Activated CD4-positive, CD25-positive, alpha-beta regulatory T cell treated with anti-CD3 and anti-CD28 coated beads, Interleukin-2, amount 50 U/mL, for 24 hours (primary cell): ENCODE measurements around the gene UBQLNL.
A peak's percentile ranks its signal among the peaks of the same experiment; 100 is the strongest.

Experiments
- ATAC-seq, 2 donors: fragments of 150-1000 bp; cut with Tn5 transposase; one replicate each; pipeline ENCODE4 v1.10.0; 2021; ENCODE audit warnings: mild to moderate bottlenecking in 1 of 2, moderate library complexity in 1 of 2

The UBQLNL gene, protein sequence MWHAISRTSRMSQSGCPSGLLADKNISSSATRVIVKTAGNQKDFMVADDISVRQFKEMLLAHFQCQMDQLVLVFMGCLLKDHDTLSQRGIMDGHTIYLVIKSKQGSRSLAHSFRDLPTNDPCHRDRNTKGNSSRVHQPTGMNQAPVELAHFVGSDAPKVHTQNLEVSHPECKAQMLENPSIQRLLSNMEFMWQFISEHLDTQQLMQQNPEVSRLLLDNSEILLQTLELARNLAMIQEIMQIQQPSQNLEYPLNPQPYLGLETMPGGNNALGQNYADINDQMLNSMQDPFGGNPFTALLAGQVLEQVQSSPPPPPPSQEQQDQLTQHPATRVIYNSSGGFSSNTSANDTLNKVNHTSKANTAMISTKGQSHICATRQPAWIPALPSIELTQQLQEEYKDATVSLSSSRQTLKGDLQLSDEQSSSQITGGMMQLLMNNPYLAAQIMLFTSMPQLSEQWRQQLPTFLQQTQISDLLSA

DNA sequence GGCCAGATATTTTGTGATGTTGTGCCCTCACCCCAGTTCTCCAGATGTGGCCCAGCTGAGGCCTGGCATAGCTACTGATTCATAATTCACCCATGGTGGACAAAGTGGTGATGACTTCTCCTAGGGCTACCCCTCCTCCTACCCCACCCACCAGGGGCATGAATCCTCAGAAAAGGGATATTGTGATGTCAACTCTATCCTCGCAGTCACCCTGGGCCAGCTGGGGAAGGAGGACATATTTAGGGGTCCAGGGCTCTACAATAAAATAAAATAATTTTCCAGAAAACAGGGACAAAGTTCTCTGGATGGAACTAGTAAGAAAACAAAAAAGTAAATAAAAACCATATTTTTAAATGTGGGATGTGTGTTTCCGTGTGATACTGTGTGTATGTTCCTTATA, at the start of gene UBQLNL:
UBQLNL (minus strand) TSS at position 101 of the 400 bp plus-strand sequence. CDS start 258 bp downstream, outside the sequence.
- no peak for ATAC-seq

DNA sequence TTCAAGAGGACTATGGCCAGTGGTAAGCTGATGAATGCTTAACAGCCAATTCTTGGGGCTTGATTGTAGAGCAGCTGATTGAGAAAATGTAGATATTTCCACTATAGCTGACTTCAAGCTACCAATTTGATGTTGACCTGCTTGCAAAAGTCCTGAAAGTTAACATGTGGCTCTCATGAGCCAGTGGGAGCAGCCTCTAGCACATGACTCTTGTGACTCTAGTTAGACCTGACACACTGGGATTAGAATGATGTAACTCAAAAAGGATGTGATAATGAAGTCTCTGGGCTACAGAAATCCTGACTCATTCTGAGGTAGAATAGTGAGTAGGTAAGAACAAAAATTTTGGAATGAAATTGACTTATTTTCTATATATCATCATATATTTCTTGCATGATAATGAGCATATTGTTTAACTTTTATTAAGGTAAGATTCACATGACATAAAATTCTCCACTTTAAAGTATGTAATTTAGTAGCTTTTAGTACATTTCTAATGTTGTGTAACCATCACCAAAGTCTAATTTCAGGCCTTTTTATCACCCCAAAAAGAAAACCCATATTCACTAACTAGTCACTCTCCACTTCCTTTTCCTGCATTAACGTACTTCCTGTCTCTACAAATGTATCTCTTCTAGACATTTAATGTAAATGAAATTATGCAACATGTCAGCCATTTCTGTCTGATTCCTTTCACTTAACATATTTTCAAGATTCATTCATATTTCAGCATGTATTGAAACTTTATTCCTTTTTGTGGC, 47.9 kb upstream of the UBQLNL start:
- ATAC-seq = peak in 1 of 2 donors; percentile 27

DNA sequence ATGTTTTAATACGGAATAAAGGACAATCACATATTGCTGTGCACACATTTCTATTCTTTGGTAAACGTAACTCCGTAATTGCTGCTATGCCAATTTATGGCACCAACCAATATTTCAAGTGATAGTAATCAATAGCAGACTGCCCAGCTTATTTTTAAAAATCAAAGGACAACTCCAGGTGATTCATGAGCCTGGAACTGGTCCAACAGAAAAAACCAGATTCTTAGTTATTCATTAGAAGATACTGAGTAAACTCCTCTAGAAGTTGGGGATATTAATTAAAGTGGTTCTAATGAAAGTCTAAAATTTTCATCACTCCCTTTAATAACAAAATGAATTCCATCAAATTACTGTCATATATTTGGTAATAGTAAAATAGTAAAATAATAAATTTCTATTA, 41.3 kb upstream of the UBQLNL start:
- ATAC-seq = no peak

DNA sequence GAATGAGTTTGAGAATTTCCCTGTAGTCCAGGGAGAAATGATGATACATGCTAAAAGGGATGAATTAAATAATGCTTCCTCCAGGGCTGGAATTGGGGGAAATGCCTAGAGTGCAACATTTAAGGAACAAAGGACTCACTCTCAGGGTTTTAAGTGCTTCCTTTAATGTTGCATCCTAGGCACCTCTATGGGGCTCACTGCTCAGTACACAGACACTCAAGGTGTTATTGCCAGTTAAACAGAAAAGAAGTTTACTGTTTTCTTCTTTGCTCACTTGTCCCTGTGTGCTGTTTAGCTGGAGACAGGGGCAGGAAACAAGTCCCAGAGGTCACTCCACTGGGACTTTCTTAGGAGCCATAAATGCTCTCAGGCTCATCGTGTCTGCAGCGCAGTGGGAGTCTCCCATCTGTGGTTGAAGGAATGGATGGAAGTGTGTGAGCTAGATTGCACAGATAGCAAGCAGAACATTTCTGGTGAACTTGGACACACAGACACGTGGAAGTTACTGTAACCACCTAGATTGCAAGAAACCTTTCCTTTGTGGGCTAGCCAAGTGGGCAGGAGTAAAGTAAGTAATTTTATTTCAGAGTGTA, 40.2 kb upstream of the UBQLNL start:
- no peak for ATAC-seq

DNA sequence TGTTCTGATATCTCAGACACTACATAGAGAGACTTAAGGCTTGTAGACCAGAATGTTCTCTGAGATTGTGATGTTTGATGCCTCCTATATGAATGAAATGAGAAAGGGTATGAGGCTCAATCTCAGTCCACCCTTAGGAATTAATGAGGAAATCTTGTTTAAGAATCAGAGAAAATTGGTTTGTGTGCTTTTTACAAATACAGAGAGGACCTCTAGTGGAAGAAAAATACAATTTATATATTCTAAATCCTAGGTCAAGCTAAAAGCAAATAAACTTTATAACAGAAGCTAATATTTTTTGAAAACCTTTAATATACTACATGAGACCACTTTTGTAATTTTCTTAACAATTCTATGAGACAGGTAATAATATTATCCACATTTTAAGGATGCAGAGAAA, 36.8 kb upstream of the UBQLNL start:
- no peak for ATAC-seq

DNA sequence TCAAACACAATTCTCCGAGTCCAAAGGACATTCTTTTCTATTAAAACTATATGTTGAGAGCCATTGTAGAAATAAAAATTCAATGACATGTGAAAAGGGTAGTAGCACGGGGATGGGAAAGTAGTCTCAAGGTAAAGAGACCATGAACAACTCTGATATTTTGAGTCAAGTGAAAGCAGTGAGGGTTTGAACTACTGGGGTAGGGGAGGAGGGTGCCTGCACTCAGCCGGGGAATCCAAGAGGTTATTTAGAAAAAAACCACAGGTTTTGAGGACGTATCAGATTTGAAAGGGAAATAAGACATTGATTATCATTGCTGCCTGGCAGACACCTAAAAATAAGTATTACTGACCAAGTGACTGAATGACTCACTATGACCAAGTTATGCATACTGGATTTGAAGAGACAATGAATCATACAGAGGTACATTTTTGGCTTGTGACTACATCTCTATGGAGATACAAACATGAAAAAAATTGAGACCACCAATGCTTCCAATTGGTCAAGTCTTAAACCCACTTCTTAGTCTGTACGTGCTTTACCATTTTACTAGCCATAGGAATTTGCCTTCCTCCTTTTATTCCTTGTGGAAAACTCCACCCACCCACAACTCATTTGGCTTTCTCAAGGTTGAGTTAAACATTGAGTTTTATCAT, 34.1 kb upstream of the UBQLNL start:
- peak in 1 of 2 donors; percentile 20 for ATAC-seq

DNA sequence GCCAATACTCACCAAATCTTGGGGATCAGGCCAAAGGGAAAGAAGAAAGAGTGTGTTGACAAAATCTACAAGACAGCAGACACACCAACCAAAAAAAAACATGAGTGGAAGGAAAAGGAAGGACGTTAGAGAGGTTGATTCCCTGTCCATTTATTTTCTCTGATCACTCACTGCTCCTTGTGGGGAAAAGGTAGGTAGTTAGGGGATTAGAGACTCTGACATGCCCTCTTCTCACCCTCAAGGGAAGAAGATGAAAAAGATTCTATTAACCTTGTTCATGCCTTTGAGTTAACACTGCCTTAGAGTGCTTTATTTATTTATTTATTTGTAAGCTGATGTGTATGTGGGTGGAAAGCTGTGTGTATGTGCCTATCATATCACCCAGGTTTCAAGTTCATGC, 31.9 kb upstream of the UBQLNL start, which contains the start of gene OR52H1:
OR52H1 (minus strand) TSS at position 101 of the 400 bp plus-strand sequence. CDS start 3,035 bp downstream, outside the sequence.
- no peak for ATAC-seq

DNA sequence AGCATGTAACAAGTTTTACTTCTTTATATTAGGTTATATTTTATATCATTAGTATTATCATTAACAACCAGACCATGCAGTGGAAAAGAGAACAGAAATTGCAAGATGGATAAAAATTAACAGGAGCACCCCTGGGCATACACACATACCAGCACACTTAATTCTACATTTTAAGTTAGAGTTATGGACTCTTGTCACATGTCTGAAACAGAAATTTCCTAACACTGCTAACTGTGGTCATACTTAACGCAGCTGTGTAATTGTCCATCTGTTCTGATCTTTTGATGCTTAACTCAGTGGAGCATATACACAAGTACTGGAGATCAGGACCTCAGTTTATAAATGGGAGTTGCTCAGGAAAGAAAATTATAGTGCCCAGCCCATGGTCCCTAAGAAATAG, 31.5 kb upstream of the UBQLNL start:
- ATAC-seq = no peak

DNA sequence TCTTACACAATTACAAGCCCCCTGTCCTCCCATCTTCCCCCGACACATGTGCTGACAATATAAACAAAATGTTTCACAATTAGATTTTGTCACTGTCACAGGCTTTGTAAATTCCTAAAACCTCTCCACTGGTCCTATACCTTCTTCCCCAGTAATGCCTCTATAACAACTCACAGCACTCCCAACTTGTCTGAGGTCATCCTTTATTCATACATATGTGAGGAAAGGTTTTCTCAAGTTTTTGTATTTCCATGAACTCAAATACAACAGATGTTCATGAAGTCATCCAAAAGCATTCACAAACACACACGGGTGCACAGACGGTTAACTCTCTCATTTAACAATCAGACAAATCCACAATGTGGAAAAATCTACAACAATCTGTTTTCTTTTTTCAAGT, 30.0 kb upstream of the UBQLNL start:
- ATAC-seq = no peak

DNA sequence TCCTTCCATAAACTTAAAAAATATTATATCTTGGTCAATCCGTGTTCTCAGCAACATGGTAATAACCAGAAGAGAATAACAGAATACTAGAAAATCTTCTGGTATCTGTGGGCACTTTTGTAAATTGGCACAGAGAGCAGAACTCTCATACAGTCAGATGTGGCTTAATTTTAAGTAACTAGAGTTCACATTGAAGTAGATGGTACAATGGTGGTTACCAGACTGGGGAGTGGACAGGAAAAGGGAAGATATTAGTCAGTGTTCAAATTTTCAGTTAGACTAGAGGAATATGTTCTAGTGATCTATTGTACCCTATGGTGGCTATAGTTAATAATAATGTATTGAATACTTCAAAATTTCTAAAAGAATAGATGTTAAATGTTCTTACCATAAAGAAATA, 24.9 kb upstream of the UBQLNL start:
- no peak for ATAC-seq

DNA sequence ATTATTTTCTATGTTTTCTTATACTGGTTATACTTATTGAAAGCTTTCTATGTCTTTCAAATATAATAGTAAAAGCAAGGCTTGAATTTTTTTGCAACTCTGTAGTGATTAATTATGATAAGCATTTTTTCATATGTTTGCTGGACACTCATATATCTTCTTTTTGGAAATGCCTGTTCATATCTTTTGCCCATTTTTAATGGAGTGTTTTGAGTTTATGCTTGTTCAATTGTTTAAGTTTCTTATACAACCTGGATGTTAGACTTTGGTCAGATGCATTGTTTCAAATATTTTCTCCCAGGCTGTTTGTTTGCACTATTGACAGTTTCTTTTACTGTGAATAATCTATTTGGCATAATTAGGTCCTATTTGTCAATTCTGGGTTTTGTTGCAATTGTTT, 20.0 kb upstream of the UBQLNL start:
- no peak for ATAC-seq

DNA sequence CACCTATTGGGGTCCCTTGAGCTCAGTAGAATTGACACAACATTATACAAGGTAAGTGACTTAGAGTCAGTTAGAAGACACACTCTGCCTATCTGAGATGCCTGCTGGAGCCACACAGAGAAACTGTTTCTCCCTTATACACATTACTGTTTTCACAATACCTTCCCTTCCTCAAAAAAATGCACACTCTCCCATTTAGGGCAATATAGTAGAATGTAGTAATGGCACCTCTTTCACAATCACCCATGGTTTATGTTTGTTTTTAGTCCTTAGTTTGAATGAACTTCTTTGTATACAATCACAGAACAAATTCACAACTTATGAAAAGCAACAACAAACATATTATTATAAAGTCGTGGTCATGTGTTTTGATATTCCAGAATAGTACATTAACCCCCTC, 17.5 kb upstream of the UBQLNL start:
- ATAC-seq = no peak

DNA sequence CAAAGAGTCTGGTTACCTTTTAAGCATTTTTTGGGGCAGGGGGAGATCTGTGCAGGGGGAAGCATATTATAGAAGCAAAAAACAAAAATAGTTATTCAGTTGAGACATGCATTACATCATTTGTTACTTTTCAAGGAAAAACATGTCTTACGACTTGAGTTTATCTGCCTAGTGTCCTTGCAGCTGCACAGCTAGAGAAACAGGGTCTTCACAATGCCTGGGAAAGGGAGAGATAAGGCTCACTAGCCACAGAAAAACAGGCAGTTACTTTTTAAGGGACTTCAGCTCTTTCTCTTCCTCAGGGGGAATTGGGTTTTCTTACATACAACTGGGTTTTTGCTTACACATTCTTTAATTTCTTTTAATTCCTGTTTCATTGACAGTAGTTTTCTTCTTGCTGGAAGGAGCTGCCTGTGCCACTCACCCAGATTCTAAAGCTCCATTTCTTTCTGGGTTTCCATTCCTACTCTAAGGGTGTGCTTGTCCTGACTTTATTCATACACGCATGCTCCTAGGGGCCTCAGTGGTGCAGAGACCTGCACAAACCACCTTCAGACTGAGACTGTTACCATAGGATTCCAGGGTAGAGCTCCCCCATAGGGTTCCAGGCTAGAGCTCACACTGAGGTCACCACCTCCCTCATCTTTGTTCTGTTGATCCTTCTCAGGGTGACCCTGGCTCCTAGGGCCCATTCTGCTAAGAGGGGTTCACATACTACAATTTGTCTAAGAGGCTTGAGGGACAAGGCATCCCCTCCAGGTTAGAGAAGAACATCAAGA, 14.7 kb upstream of the UBQLNL start:
- ATAC-seq = no peak

DNA sequence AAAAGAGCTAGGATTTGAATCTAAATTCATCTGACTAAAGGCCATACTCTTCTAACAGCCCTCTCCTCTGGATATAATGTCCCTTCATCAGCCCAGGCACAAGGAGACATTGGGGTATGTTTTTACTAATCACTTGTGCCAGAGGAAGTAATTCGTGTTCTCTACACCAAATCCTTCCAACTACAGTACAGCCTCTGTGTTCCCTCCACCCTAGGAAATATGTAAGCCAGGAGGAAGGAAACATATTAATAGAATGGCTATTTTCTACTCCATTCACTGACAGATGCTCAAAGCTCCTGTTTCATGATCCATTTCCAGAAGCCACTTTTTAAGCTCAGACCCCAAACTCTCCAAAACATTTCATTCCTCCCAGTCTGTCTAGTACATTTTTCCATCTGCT, 12.0 kb upstream of the UBQLNL start:
- ATAC-seq = no peak

DNA sequence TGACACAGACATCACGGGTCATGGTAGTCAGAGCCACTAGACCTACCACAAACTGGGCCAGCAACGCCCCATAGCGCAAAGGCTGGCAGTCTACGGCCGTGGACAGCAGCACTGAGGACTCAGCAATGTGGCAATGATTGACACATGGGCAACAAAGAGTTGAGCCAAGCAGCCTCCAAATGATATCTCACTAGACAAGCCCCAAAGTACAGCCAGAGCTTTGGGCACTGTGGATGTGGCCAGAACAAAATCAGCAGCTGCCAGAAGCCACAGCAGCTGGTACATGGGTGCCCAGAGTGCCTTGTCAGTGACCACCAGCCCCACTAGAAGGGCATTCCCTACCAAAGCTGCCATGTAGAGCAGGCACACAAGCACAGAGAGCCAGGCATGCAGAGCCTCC, 11.2 kb upstream of the UBQLNL start:
- ATAC-seq = no peak

DNA sequence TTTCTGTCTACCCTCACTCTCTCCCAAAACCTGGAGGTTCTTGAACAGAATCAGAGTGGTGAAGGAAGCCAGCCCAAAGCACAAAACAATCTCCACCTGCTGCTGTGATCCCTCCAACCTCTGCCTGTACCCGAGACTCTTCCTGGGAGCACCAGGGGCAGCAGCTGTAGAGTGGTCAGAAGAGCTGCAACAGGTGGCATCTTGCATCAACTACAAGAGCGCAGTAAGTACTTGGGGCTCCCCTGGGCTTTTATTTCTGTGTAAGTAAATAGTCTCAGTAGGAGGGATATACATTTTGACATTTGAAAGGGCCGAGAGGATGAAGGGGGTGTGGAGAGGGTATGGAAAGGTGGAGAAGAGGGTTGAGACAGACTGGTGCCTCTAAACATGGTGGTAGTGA, 8.3 kb upstream of the UBQLNL start:
- ATAC-seq = no peak

DNA sequence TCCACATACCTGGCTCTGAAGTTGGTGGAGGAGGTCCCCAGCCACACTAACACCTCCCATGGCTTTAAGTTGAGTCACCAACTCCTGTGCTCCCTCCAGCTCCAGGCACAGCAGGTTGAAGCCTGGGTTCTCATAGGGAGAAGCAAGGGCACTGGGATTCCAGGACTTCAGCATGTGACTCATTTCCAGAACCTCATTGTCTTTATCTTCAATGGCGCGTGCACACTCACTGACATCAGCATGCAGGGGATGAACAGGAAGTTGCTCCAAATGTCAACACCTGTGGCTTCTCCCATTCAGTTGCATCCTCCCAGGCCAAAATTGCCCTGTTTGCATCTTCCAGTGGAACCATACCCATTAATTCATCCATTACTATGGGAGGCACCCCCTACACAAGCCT, 5.8 kb upstream of the UBQLNL start:
- no peak for ATAC-seq

DNA sequence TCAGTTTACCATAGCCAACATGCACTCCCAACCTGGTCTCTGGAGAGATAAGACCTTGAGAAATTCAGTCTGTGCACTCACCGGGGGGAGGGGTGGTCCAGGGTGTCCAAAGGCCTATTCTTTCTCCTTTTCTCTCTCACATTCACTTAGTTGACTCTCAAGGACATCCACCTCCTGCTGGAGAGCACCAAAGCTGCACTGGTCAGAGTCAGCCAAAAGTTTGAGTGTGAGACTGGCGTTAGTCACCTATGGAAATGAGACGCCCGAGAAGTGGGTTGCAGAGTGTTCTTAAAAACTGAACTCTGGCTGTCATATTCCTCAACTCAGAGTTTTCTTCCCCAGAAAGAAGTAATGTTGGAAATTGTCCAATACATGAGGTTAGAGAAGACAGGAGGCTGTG, 5.0 kb upstream of the UBQLNL start:
- ATAC-seq = no peak

DNA sequence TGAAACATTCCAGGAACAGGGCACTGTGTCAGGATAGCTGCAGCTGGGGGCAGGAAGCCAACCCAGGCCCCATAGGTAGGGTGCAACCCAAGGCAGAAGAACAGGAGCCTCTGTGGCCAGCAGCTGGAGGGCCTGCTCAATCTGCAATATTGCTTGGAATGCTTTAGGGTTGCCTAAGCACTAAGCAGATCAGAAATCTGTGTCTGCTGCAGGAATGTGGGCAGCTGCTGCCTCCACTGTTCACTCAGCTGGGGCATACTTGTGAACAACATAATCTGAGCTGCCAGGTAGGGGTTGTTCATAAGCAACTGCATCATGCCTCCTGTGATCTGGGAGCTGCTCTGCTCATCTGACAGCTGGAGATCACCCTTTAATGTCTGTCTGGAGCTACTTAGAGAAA, 1.7 kb downstream of the UBQLNL start:
- no peak for ATAC-seq

DNA sequence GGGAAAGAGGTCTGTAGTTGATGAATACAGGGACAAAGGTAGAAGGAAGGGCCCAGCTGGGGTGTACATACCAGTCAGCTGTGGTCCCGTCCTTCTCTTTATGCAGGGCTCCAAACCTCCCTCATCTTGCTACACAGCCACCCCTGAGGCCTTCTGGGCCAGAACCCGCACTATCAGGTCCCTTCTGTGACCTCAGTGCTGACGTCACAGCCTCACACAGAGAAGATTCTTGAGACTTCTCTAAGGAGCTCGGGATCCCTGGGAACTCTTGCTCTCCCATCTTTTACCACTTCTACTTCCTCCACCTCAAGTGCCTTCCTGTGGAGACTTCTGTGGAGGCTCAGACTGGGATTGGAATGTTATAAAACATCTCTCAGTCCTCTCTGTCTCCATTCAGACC, 6.7 kb downstream of the UBQLNL start, which contains the start of gene UBQLN3:
UBQLN3 (minus strand) TSS at position 155 of the 400 bp plus-strand sequence. CDS start 399 bp downstream, outside the sequence.
- ATAC-seq = no peak

DNA sequence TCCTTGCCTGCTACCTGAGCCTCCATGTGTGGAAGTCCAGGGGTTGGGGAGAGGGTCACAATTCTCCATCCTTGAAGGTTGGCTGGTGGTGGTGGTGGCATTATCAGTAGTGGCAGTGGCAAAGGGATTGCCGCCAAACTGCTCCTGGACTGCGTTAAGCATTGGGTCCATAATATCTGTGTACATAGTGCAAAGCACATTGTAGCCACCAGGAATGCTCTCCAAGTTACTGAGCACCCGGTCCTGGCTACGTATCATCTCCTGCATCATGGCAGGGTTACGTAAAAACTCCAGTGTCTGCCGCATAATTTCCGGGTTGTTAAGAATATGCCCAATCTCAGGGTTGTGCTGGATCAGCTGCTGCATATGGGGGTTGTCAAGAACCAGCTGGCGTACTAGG, 7.9 kb downstream of the UBQLNL start:
- no peak for ATAC-seq

DNA sequence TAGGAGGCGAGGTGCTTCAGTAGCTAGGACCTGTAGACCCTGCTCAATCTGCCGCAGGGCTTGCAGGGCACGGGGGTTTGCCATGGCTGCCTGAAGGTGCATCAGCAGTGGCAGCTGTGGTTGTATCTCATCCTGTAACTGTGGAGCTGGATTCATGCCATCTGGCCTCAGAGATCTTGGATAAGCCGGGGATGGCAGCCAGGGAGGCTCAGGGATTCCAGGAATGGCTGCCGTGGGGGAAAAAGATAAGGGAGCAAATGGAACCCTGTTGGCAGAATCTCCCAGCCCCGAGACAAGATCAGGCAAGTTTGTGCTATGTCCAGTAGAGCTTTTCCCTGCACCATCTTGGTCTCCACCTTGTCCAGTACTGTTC, 8.6 kb downstream of the UBQLNL start:
- ATAC-seq = no peak
